Spleen (tissue), 11 donors: ENCODE measurements around the gene ERMP1. TPM values are rescaled to one million over a fixed set of nuclear protein-coding genes. Genes with fewer than 3 reads are reported as not detected.

Source experiments
- DNase-seq: peaks from one replicate; pipeline ENCODE4 v3.0.0-alpha.2; 2020
- H3K27ac ChIP-seq, 8 donors: fragments of 200-600 bp; sonication (generic) in 7 of 8; 1 replicate in 4 of 8; 2 replicates in 4 of 8; pipeline versions ENCODE4 v1.5.0 to v1.8.0; 2016 to 2021; ENCODE audit warnings: inconsistent platforms in 4 of 8, mild to moderate bottlenecking in 4 of 8, moderate library complexity in 1 of 8
- H3K27me3 ChIP-seq, 7 donors: fragments of 200-600 bp; sonication (generic) in 6 of 7; replicated peaks in 1 of 7; 1 replicate in 4 of 7; 2 replicates in 3 of 7; pipeline versions ENCODE4 v1.5.0 to v1.8.0; 2016 to 2021; ENCODE audit warnings: inconsistent platforms in 3 of 7, mild to moderate bottlenecking in 1 of 7
- H3K36me3 ChIP-seq, 6 donors: fragments of 200-600 bp; sonication (generic) in 5 of 6; 1 replicate in 4 of 6; 2 replicates in 2 of 6; pipeline versions ENCODE4 v1.5.0 to v1.8.0; 2016 to 2021; ENCODE audit warnings: inconsistent platforms in 2 of 6
- H3K4me1 ChIP-seq, 6 donors: fragments of 200-600 bp; sonication (generic) in 5 of 6; 1 replicate in 3 of 6; 2 replicates in 3 of 6; pipeline versions ENCODE4 v1.5.0 to v1.8.0; 2016 to 2021; ENCODE audit warnings: inconsistent platforms in 3 of 6
- H3K4me3 ChIP-seq, 8 donors: fragments of 200-600 bp; sonication (generic) in 7 of 8; 1 replicate in 4 of 8; 2 replicates in 4 of 8; pipeline versions ENCODE4 v1.5.0 to v1.8.0; 2016 to 2021; ENCODE audit warnings: inconsistent platforms in 4 of 8, mild to moderate bottlenecking in 4 of 8, moderate library complexity in 2 of 8
- H3K9me3 ChIP-seq, 8 donors: fragments of 200-600 bp; sonication (generic) in 7 of 8; 1 replicate in 4 of 8; 2 replicates in 4 of 8; pipeline versions ENCODE4 v1.5.0 to v1.8.0; 2016 to 2021; ENCODE audit warnings: inconsistent platforms in 4 of 8
- CTCF ChIP-seq, 11 experiments: fragments of 200-600 bp in 7 of 11; fragments of 450-650 bp in 4 of 11; sonication (generic) in 4 of 11; IDR thresholded peaks in 8 of 11; conservative IDR thresholded peaks in 3 of 11; 1 replicate in 7 of 11; 2 replicates in 4 of 11; pipeline versions ENCODE4 v1.4.0 to v1.8.0; 2016 to 2021; ENCODE audit warnings: antibody characterized with exemption in 11 of 11, inconsistent platforms in 4 of 11, mild to moderate bottlenecking in 1 of 11
- POLR2A ChIP-seq, 3 donors: fragments of 450-650 bp; IDR thresholded peaks; one replicate each; pipeline ENCODE4 v1.5.1; 2017; ENCODE audit warnings: antibody characterized with exemption in 3 of 3, mild to moderate bottlenecking in 1 of 3
- POLR2AphosphoS5 ChIP-seq, 3 donors: sonication (generic); formaldehyde crosslinking; IDR thresholded peaks; one replicate each; pipeline ENCODE4 v1.5.1; 2017; ENCODE audit warnings: antibody characterized with exemption in 3 of 3
- WGBS, 5 donors: extraction: QIAGEN DNeasy Blood & Tissue Kit in 3 of 5; methylation state at CpG; one replicate each; pipeline versions ENCODE4 v1.1.5 to v1.1.7; 2013 to 2018; 5-methylcytosine and 5-hydroxymethylcytosine counted together
- intact Hi-C: fragments of 100-400 bp; cut with DNase I; formaldehyde crosslinking; loops from one replicate; pipeline ENCODE4 v1.15.0; 2023; ENCODE audit warnings: low total_unique reads
- polyA plus RNA-seq, 3 donors: library from polyadenylated mRNA; stranded (reverse); fragments of 200-250 nt; gene quantifications; one replicate each; pipeline ENCODE4 v1.2.1, GENCODE V29; 2013
- total RNA-seq, 7 donors: library from RNA; depleted of rRNA in 3 of 7; stranded (reverse); fragments of >200 nt in 3 of 7; fragmentation: NEBNext Ultra II Directional in 4 of 7; extraction: Animal tissue kit (Norgen Biotek cat#: 25700) in 4 of 7; gene quantifications; one replicate each; pipeline versions ENCODE4 v1.1.0 to v1.2.1, GENCODE V29; 2016 to 2021
- donor health status: healthy with polysubstance abuse.
- donor health status: DM: no; HTN: no; CAD: no; lungs with moderate emphysema.
- donor health status: DM: no; HTN: no; CAD: no.
- donor health status: Bipolar disorder and iron deficiency.
- donor health status: healthy.
- donor health status: DM: no; HTN: no; CAD: no.
- donor health status: DM: yes; HTN: yes; CAD: no.

Gene ERMP1
- total and polyA plus RNA-seq, 10 donors = 1.9 to 15.5 (median 12.8) TPM

DNA sequence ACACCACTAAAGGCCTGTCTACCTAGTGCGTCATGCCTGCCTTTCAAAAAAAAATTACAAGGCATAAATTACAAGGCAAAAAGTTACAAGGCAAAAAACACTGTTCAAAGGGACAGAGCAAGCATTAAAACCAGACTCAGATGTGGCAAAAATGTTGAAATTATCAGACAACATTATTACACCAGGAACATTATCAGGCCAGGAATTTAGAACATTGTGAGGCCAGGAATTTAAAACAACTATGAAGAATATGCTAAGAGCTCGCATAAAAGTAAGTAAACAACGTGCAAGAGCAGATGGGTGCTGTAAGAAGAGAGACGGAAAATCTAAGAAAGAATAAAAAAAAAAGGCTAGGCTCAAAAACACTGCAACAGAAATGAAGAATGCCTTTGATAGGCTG is 39.6 kb upstream of the ERMP1 start:
- no peak for TF ChIP-seq POLR2A (IDR thresholded peaks at IDR 0.05)
- TF ChIP-seq CTCF (IDR thresholded peaks at IDR 0.05 in 8 of 11, conservative IDR thresholded peaks at IDR 0.05 in 3 of 11) = no peak
- TF ChIP-seq POLR2AphosphoS5 (IDR thresholded peaks at IDR 0.05) = no peak
- Histone ChIP-seq H3K36me3 (peaks cover 0 to 23% (median 0%) of the 10 kb centered on the region in 6 donors), H3K4me1 (no peaks in the 10 kb centered on the region), H3K9me3 (no peaks in the 10 kb centered on the region), H3K27me3 (no peaks in the 10 kb centered on the region), H3K4me3 (no peak overlapping the region), H3K27ac (no peak overlapping the region)
- no peak for DNase-seq
- intact Hi-C loops = no loop called here
- WGBS, 5 donors = 70 to 86% (median 73%) methylated on average over 4 of the region's 4 CpGs

DNA sequence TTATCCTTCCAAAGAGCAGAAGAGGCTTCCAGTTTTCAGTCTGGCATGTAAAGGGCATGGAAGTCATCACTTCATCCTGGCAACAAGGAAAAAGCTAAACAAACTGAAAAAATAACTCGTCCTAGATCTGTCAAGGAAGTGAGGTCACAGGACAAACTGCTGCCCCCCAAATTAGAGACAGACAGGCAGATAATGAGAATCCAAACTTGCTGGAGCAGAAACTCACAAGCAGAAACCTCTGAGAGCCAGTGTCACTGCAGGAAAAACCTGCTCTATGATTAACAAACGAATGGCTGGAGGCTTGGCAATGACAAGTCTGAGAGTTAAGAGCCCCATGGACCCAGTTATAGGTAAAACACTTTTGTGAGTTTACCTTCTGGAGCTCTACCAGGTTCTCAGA is 38.9 kb upstream of the ERMP1 start:
- Histone ChIP-seq H3K4me1 (no peaks in the 10 kb centered on the region), H3K27me3 (no peaks in the 10 kb centered on the region), H3K4me3 (no peak overlapping the region), H3K27ac (no peak overlapping the region), H3K9me3 (no peaks in the 10 kb centered on the region), H3K36me3 (peaks cover 0 to 23% (median 0%) of the 10 kb centered on the region in 6 donors)
- WGBS, 5 donors = 54 to 68% (median 65%) methylated on average over 2 of the region's 2 CpGs
- no peak for DNase-seq
- intact Hi-C loops = no loop called here
- TF ChIP-seq CTCF (IDR thresholded peaks at IDR 0.05 in 8 of 11, conservative IDR thresholded peaks at IDR 0.05 in 3 of 11) (no peak), POLR2AphosphoS5 (IDR thresholded peaks at IDR 0.05) (no peak), POLR2A (IDR thresholded peaks at IDR 0.05) (no peak)

- Histone ChIP-seq H3K36me3 (peaks cover 0 to 23% (median 0%) of the 10 kb centered on the region in 6 donors), H3K9me3 (no peaks in the 10 kb centered on the region), H3K4me1 (no peaks in the 10 kb centered on the region), H3K27ac (no peak overlapping the region), H3K27me3 (no peaks in the 10 kb centered on the region), H3K4me3 (no peak overlapping the region)
- no peak for TF ChIP-seq POLR2A (IDR thresholded peaks at IDR 0.05)
- no peak for TF ChIP-seq CTCF (IDR thresholded peaks at IDR 0.05 in 8 of 11, conservative IDR thresholded peaks at IDR 0.05 in 3 of 11)
- no peak for TF ChIP-seq POLR2AphosphoS5 (IDR thresholded peaks at IDR 0.05)
- intact Hi-C loops = no loop called here
- 75 to 86% (median 77%) methylated on average over 3 of the region's 3 CpGs for WGBS, 5 donors
- no peak for DNase-seq
Observed at GRCh38 chr9:5870691-5871090, 37.8 kb upstream of the ERMP1 start.

- TF ChIP-seq POLR2A (IDR thresholded peaks at IDR 0.05) (no peak), CTCF (IDR thresholded peaks at IDR 0.05 in 8 of 11, conservative IDR thresholded peaks at IDR 0.05 in 3 of 11) (no peak), POLR2AphosphoS5 (IDR thresholded peaks at IDR 0.05) (no peak)
- H3K4me1 ChIP-seq = no peaks in the 10 kb centered on the region
- H3K4me3 ChIP-seq = no peak overlapping the region
- WGBS, 5 donors = 74 to 87% (median 82%) methylated on average over 2 of the region's 2 CpGs
- intact Hi-C loops = no loop called here
- DNase-seq = no peak
- H3K27me3 ChIP-seq = no peaks in the 10 kb centered on the region
- H3K36me3 ChIP-seq = peaks cover 0 to 23% (median 0%) of the 10 kb centered on the region in 6 donors
- no peak overlapping the region for H3K27ac ChIP-seq
- no peaks in the 10 kb centered on the region for H3K9me3 ChIP-seq
Observed at GRCh38 chr9:5870020-5870339, 37.1 kb upstream of the ERMP1 start.
